Neural progenitor cell (in vitro differentiated cells): ENCODE measurements around the gene MED20.

Experiments
- EZH2phosphoT487 ChIP-seq: fragments of 200-600 bp; sonication (generic); IDR thresholded peaks from 2 replicates; pipeline ENCODE4 v1.6.1; 2017; ENCODE audit warnings: antibody characterized with exemption
- TF ChIP-seq, protein P1 (sequence below): fragments of 200-600 bp; sonication (generic); IDR thresholded peaks from 2 replicates; pipeline ENCODE4 v1.5.1; 2017; ENCODE audit warnings: antibody characterized with exemption, mild to moderate bottlenecking

DNA sequence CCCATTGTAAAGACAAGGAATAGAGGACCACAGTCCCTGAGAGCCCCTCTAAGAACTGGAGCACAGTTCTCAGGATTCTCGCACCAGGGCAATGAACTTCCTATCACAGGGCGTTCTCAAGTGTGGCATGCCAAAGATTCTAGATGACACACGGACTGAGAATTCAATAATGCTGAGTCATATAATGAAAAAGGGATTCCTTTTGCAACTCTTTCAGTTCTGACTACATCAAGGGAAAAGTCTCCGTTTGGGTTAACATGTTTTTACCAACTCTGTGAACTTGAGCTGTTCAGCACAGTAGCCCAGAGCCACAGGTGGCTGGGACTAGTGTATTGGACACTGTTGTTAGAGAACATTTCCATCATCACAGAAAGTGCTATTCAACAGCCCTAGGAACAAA is 3.4 kb downstream of the MED20 start:
- TF ChIP-seq, protein P1, sequence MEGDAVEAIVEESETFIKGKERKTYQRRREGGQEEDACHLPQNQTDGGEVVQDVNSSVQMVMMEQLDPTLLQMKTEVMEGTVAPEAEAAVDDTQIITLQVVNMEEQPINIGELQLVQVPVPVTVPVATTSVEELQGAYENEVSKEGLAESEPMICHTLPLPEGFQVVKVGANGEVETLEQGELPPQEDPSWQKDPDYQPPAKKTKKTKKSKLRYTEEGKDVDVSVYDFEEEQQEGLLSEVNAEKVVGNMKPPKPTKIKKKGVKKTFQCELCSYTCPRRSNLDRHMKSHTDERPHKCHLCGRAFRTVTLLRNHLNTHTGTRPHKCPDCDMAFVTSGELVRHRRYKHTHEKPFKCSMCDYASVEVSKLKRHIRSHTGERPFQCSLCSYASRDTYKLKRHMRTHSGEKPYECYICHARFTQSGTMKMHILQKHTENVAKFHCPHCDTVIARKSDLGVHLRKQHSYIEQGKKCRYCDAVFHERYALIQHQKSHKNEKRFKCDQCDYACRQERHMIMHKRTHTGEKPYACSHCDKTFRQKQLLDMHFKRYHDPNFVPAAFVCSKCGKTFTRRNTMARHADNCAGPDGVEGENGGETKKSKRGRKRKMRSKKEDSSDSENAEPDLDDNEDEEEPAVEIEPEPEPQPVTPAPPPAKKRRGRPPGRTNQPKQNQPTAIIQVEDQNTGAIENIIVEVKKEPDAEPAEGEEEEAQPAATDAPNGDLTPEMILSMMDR: no peak
- TF ChIP-seq EZH2phosphoT487: no peak
